GM12892 (cell line): ENCODE results near the gene APBB1.

Experiments
- POLR2AphosphoS5 ChIP-seq: IDR thresholded peaks from 2 replicates; pipeline ENCODE4 v1.6.1; 2011; ENCODE audit warnings: low read depth, low read length, control low read depth
- TAF1 ChIP-seq: IDR thresholded peaks from 2 replicates; pipeline ENCODE4 v1.6.1; 2011; ENCODE audit warnings: low read depth, mild to moderate bottlenecking, control low read depth, low read length, borderline replicate concordance

DNA sequence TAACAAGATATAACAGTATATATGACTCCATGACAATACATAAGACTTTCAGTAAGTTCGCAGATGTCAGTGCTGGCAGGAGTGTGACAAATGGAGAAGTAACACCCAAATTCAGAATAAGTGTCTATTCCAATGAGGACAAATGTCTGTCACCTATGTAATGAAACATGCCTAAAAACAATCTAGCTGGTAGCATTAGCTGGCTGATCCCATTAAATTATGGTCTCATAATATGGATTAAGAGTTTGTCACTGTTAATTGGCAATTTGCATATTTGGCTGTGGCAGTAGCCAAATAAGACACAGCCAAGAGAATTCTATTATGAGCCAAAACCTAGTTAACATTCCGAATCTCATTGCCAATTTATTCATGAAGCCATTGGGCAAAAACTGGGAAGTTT, 68.4 kb downstream of the APBB1 start:
- TF ChIP-seq POLR2AphosphoS5 = no peak
- TF ChIP-seq TAF1 = no peak
